Small intestine (tissue), 7 donors: ENCODE measurements around the gene PKP1. TPM values are rescaled to one million over a fixed set of nuclear protein-coding genes. Genes with fewer than 3 reads are reported as not detected.

Source experiments
- DNase-seq, 2 donors: peaks; one replicate each; pipeline versions ENCODE4 v3.0.0 to v3.0.0-alpha.2; 2013
- FAIRE-seq: peaks from 2 replicates; lab custom pipeline; 2012; peaks lifted over from hg19 to GRCh38; lab: Jason Lieb, UNC
- H3K27ac ChIP-seq, 3 donors: one replicate each; pipeline ENCODE4 v1.5.1; 2013; ENCODE audit warnings: low read length in 2 of 3, mild to moderate bottlenecking in 2 of 3, control low read depth in 1 of 3, inconsistent platforms in 1 of 3, low read depth in 1 of 3, moderate library complexity in 1 of 3
- H3K27me3 ChIP-seq, 3 donors: one replicate each; pipeline ENCODE4 v1.6.1; 2013; ENCODE audit warnings: low read length in 3 of 3, inconsistent platforms in 1 of 3; ENCODE audit not compliant: control insufficient read depth in 3 of 3, insufficient read depth in 3 of 3
- H3K36me3 ChIP-seq, 3 donors: one replicate each; pipeline ENCODE4 v1.6.1; 2013; ENCODE audit warnings: low read length in 3 of 3, inconsistent platforms in 1 of 3, low read depth in 1 of 3, mild to moderate bottlenecking in 1 of 3, moderate library complexity in 1 of 3; ENCODE audit not compliant: control insufficient read depth in 3 of 3, insufficient read depth in 2 of 3
- H3K4me1 ChIP-seq, 3 donors: one replicate each; pipeline ENCODE4 v1.6.1; 2013; ENCODE audit warnings: low read length in 2 of 3, inconsistent platforms in 1 of 3, low read depth in 1 of 3, mild to moderate bottlenecking in 1 of 3, moderate library complexity in 1 of 3; ENCODE audit not compliant: control insufficient read depth in 3 of 3, insufficient read depth in 2 of 3
- H3K4me3 ChIP-seq, 3 donors: one replicate each; pipeline ENCODE4 v1.5.1; 2013; ENCODE audit warnings: low read length in 3 of 3, control low read depth in 1 of 3, inconsistent platforms in 1 of 3, low read depth in 1 of 3, mild to moderate bottlenecking in 1 of 3, moderate library complexity in 1 of 3
- H3K9me3 ChIP-seq, 2 donors: one replicate each; pipeline ENCODE4 v1.6.1; 2013; ENCODE audit warnings: low read depth in 1 of 2, low read length in 1 of 2; ENCODE audit not compliant: control insufficient read depth in 2 of 2, insufficient read depth in 1 of 2
- WGBS, 3 donors: extraction: QIAGEN DNeasy Blood & Tissue Kit; methylation state at CpG; one replicate each; pipeline ENCODE4 v1.1.7; 2013; 5-methylcytosine and 5-hydroxymethylcytosine counted together
- polyA plus RNA-seq, 4 donors: library from polyadenylated mRNA; stranded (reverse) in 3 of 4; unstranded in 1 of 4; fragments of 200-250 nt in 3 of 4; fragments of 120-200 nt in 1 of 4; gene quantifications; one replicate each; pipeline versions ENCODE4 v1.2.1 to v1.2.3, GENCODE V29; 2013
- donor health status: healthy with polysubstance abuse.
- donor health status: control.
- donor health status: control.
- donor health status: Bipolar disorder and iron deficiency.
- donor health status: healthy.

Gene PKP1
- polyA plus RNA-seq, 4 donors = 0.24 to 0.69 (median 0.36) TPM

DNA sequence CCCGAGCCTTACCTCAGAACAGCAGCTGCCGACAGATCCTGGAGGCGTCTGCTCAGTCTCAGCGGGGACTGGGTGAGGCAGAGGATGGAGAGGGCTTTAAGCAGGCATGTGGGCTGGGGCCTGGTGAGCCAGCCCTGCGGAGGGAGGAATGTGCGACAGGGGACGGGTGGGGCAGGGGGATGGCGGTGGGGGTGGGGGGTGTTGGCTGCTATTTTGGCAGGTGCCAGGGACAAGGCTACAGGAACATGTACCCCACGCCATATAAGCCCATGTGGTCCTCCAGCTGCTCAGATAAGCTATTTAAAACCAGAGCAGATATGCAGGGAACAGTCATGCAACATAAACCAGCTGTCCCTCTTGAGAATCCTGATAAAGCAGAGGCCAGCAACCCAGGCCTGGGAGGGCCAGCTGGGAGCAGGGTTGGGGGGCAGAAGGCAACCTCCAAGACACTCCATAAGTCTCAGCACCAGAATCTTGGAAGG lies 94.3 kb downstream of the PKP1 start, which contains the start of gene TNNT2:
Gene TNNT2, minus strand, starts transcription at position 70 of the 482 bp plus-strand sequence. CDS start 4,426 bp downstream, outside the sequence.
- no peak within 1 kb of the TSS for H3K4me3 ChIP-seq
- H3K4me1 ChIP-seq = peaks cover 0 to 10% (median 0%) of the 10 kb centered on the region in 3 donors
- H3K27ac ChIP-seq = no peak within 1 kb of the TSS
- H3K9me3 ChIP-seq = no peaks in the 10 kb centered on the region
- DNase-seq (no peak), FAIRE-seq (no peak)
- WGBS, 3 donors = 21 to 53% (median 28%) methylated on average over 9 of the region's 9 CpGs
- peaks cover 0 to 31% (median 3%) of the 10 kb centered on the region in 3 donors for H3K36me3 ChIP-seq
- peaks cover 0 to 19% (median 0%) of the 10 kb centered on the region in 3 donors for H3K27me3 ChIP-seq

DNA sequence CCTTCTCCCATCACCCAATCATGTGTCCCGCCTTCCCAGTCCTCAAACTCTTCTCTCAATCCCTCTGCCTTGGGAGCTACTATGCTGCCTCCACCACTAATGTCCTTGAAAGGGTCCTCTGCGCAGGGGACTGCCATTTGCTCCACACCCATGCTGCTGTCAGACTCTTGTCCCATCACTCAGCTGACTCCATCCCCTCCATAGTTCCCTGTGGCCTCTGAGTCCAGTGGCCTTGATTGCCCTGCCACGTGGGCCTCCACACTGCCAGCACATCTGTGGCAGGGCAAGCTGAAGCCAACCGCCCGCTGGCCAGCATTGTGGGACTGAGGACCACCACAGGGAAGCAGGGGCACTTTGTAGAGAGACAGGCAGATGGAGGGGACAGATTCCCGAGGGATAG lies 95.5 kb downstream of the PKP1 start:
- FAIRE-seq = no peak
- Histone ChIP-seq H3K4me3 (no peak overlapping the region), H3K9me3 (no peaks in the 10 kb centered on the region), H3K27me3 (peaks cover 0 to 11% (median 0%) of the 10 kb centered on the region in 3 donors), H3K4me1 (peaks cover 0 to 10% (median 0%) of the 10 kb centered on the region in 3 donors), H3K36me3 (peaks cover 0 to 43% (median 5%) of the 10 kb centered on the region in 3 donors), H3K27ac (no peak overlapping the region)
- no peak for DNase-seq
- WGBS, 3 donors = 38 to 76% (median 55%) methylated on average over 6 of the region's 6 CpGs

DNA sequence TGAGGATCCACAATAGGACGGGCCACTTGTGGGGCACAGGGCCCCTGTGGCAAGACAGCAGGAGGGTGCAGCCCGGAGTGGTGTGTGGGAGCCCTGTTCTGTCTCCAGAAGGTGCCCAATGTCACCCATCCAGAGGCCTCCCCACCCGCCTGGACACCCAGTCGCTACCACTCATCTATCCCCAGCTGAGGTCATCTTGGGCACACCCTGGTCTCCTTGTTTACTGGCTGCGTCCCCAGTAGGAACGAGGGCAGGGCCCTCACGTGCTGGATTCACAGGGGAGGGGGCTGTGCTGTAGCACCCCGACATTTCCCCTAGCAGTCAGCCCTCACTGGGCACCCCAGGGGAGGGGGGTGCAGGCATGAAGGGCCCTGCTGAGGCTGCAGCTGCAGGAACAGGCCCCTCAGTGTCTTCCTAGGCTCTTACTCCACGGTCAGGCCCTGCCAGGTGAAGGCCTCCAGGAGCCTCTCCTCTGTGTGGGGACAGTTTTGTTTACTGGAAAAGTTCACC lies 96.5 kb downstream of the PKP1 start:
- FAIRE-seq (no peak), DNase-seq (no peak)
- H3K27me3 ChIP-seq = peaks cover 0 to 10% (median 0%) of the 10 kb centered on the region in 3 donors
- WGBS, 3 donors = 44 to 75% (median 66%) methylated on average over 9 of the region's 9 CpGs
- H3K27ac ChIP-seq = no peak overlapping the region
- H3K9me3 ChIP-seq = no peaks in the 10 kb centered on the region
- peaks cover 0 to 10% (median 0%) of the 10 kb centered on the region in 3 donors for H3K4me1 ChIP-seq
- H3K36me3 ChIP-seq = peaks cover 0 to 53% (median 8%) of the 10 kb centered on the region in 3 donors
- H3K4me3 ChIP-seq = no peak overlapping the region

DNA sequence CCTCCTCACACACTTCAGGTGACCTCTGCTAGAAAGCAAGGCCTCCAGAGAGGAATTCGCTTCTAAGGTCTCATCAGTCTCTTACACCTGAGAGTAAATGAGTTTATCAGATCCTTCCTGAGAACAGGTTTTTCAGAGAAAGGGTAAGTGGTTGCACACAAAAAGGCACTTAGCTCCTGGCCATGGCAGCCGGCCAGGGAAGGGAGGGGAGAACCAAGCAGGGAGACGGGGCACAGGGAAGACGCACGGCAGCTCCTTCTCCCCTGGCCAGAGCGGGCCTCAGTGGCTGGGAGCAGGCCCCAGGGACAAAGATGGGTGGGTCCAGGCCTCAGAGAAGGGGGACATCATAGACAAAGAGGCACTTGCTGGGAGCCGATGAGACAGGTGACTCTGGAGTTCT lies 97.8 kb downstream of the PKP1 start:
- no peak overlapping the region for H3K27ac ChIP-seq
- H3K27me3 ChIP-seq = peaks cover 0 to 3% (median 0%) of the 10 kb centered on the region in 3 donors
- H3K36me3 ChIP-seq = peaks cover 0 to 66% (median 8%) of the 10 kb centered on the region in 3 donors
- 26 to 74% (median 48%) methylated on average over 7 of the region's 7 CpGs for WGBS, 3 donors
- H3K4me1 ChIP-seq = peaks cover 0 to 16% (median 0%) of the 10 kb centered on the region in 3 donors
- no peak for FAIRE-seq
- H3K4me3 ChIP-seq = no peak overlapping the region
- DNase-seq = no peak
- H3K9me3 ChIP-seq = no peaks in the 10 kb centered on the region

Other genes with a start within 250 kb of the PKP1 start
- gene CACNA1S, start 171.1 kb upstream of the PKP1 start, polyA plus RNA-seq = under 1 TPM in 2 of 4 donors, not detected in 2; 0.01 to 0.24 TPM
- gene ASCL5, start 156.3 kb upstream of the PKP1 start, polyA plus RNA-seq = under 1 TPM in 2 of 4 donors, not detected in 2; 0.15 TPM
- gene TMEM9, start 129.0 kb upstream of the PKP1 start, polyA plus RNA-seq = 10 to 100 TPM in 3 of 4 donors, 1 to 10 TPM in 1; 6.3 to 58.5 (median 31.5) TPM
- under 1 TPM in 3 of 4 donors, not detected in 1; under 0.01 to 0.50 (median 0.01) TPM for gene IGFN1, start 92.7 kb upstream of the PKP1 start, polyA plus RNA-seq
- 10 to 100 TPM in 2 of 4 donors, 1 to 10 TPM in 1, under 1 TPM in 1; 0.78 to 86.7 (median 12.6) TPM for gene TNNT2, start 94.2 kb downstream of the PKP1 start, polyA plus RNA-seq
- gene LAD1, start 115.8 kb downstream of the PKP1 start, polyA plus RNA-seq = 100 to 1,000 TPM; 108 to 138 (median 131) TPM
- 1 to 10 TPM in 3 of 4 donors, under 1 TPM in 1; 0.01 to 8.4 (median 4.5) TPM for gene TNNI1, start 138.2 kb downstream of the PKP1 start, polyA plus RNA-seq
- gene PHLDA3, start 185.7 kb downstream of the PKP1 start, polyA plus RNA-seq = 10 to 100 TPM in 1 of 4 donors, 1 to 10 TPM in 2, under 1 TPM in 1; 0.89 to 13.3 (median 5.0) TPM
- gene CSRP1, start 223.6 kb downstream of the PKP1 start, polyA plus RNA-seq = 100 to 1,000 TPM in 2 of 4 donors, 10 to 100 TPM in 2; 62.1 to 181 (median 112) TPM